ENCODE results near the gene SLC6A8. TPM values are rescaled to one million over a fixed set of nuclear protein-coding genes. Genes with fewer than 3 reads are reported as not detected.
"Not testable (repeated sequence)": the region's sequence is repeated elsewhere in the genome, so short reads cannot be mapped to it uniquely, and the experiment has no call there.

The SLC6A8 gene
- total and polyA plus RNA-seq, 2 donors (not counting 1 experiment from before 2014, with no cell fraction given) = 0.49 to 2.9 TPM

DNA sequence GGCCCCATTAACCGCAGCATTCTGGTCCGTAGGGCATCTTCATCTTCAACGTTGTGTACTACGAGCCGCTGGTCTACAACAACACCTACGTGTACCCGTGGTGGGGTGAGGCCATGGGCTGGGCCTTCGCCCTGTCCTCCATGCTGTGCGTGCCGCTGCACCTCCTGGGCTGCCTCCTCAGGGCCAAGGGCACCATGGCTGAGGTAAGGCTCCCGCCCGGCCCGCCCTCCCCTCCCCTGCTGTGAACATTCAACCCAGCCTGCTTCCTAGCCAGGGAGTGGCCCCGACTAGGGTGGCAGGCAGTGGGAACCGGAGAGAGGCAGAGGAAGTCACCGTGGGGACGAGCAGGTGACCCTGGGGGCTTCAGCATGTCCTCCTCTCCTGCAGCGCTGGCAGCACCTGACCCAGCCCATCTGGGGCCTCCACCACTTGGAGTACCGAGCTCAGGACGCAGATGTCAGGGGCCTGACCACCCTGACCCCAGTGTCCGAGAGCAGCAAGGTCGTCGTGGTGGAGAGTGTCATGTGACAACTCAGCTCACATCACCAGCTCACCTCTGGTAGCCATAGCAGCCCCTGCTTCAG is 7.1 kb downstream of the SLC6A8 start:
- H3K27ac Mint-ChIP-seq = no peak overlapping the region
- ATAC-seq (ENCODE audit: low read depth) (no peak), DNase-seq (no peak)
- Histone ChIP-seq H3K9ac (ENCODE audit: low read length) (no peak overlapping the region), H3K4me1 (ENCODE audit: control insufficient read depth in 2 of 2, insufficient read depth in 2 of 2, low read length in 2 of 2) (no peaks in the 10 kb centered on the region), H3K27me3 (replicated peaks in 1 of 4; ENCODE audit: control extremely low read depth in 1 of 4, control insufficient read depth in 3 of 4, insufficient read depth in 4 of 4, low read length in 3 of 4) (peaks cover 0 to 7% (median 0%) of the 10 kb centered on the region in 4 experiments), H3K4me3 (ENCODE audit: control extremely low read depth in 1 of 5, extremely low read depth in 1 of 5, insufficient read depth in 1 of 5, low read depth in 2 of 5, low read length in 4 of 5) (no peak overlapping the region), H3K9me3 (ENCODE audit: control extremely low read depth in 1 of 3, control insufficient read depth in 2 of 3, insufficient read depth in 1 of 3, low read length in 2 of 3) (no peaks in the 10 kb centered on the region), H3K27ac (ENCODE audit: low read length in 2 of 2) (no peak overlapping the region), H3K36me3 (replicated peaks in 1 of 2; ENCODE audit: control extremely low read depth in 1 of 2, control insufficient read depth in 1 of 2, extremely low read depth in 1 of 2, insufficient read depth in 2 of 2, low read length in 1 of 2) (no peaks in the 10 kb centered on the region), H2AFZ (ENCODE audit: insufficient read depth, low read depth, low read length, poor library complexity, severe bottlenecking) (no peak overlapping the region), H3K4me2 (replicated peaks; ENCODE audit: low read depth, low read length, poor library complexity, severe bottlenecking) (no peak overlapping the region), H4K20me1 (ENCODE audit: control insufficient read depth, insufficient read depth, low read length, poor library complexity, severe bottlenecking) (no peaks in the 10 kb centered on the region), H3K79me2 (ENCODE audit: control insufficient read depth, insufficient read depth, low read length) (no peaks in the 10 kb centered on the region)
- TF ChIP-seq, protein P1, sequence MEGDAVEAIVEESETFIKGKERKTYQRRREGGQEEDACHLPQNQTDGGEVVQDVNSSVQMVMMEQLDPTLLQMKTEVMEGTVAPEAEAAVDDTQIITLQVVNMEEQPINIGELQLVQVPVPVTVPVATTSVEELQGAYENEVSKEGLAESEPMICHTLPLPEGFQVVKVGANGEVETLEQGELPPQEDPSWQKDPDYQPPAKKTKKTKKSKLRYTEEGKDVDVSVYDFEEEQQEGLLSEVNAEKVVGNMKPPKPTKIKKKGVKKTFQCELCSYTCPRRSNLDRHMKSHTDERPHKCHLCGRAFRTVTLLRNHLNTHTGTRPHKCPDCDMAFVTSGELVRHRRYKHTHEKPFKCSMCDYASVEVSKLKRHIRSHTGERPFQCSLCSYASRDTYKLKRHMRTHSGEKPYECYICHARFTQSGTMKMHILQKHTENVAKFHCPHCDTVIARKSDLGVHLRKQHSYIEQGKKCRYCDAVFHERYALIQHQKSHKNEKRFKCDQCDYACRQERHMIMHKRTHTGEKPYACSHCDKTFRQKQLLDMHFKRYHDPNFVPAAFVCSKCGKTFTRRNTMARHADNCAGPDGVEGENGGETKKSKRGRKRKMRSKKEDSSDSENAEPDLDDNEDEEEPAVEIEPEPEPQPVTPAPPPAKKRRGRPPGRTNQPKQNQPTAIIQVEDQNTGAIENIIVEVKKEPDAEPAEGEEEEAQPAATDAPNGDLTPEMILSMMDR (IDR thresholded peaks at IDR 0.05) = no peak
- TF ChIP-seq EZH2 (IDR thresholded peaks at IDR 0.05; ENCODE audit: borderline replicate concordance, insufficient read depth, low read depth, low read length, poor library complexity, severe bottlenecking) = no peak
- CTCF ChIA-PET = no interaction called here
- no peaks in the 10 kb centered on the region for H3K4me1 Mint-ChIP-seq
- 92% methylated on average over 6 of the region's 23 CpGs for WGBS (ENCODE audit: insufficient coverage)
- no peaks in the 10 kb centered on the region for H3K9me3 Mint-ChIP-seq (ENCODE audit: insufficient read depth)
- intact Hi-C loops (cut with micrococcal nuclease) = no loop called here
- no peak overlapping the region for H3K4me3 Mint-ChIP-seq
- POLR2A ChIA-PET = no interaction called here
- no peaks in the 10 kb centered on the region for H3K27me3 Mint-ChIP-seq

DNA sequence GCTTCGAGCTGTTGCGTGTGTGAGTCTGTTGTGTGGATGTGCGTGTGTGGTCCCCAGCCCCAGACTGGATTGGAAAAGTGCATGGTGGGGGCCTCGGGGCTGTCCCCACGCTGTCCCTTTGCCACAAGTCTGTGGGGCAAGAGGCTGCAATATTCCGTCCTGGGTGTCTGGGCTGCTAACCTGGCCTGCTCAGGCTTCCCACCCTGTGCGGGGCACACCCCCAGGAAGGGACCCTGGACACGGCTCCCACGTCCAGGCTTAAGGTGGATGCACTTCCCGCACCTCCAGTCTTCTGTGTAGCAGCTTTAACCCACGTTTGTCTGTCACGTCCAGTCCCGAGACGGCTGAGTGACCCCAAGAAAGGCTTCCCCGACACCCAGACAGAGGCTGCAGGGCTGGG is 8.4 kb downstream of the SLC6A8 start:
- H3K9me3 Mint-ChIP-seq (ENCODE audit: insufficient read depth) = no peaks in the 10 kb centered on the region
- Histone ChIP-seq H3K9ac (ENCODE audit: low read length) (no peak overlapping the region), H3K4me1 (ENCODE audit: control insufficient read depth in 2 of 2, insufficient read depth in 2 of 2, low read length in 2 of 2) (no peaks in the 10 kb centered on the region), H2AFZ (ENCODE audit: insufficient read depth, low read depth, low read length, poor library complexity, severe bottlenecking) (no peak overlapping the region), H3K27me3 (replicated peaks in 1 of 4; ENCODE audit: control extremely low read depth in 1 of 4, control insufficient read depth in 3 of 4, insufficient read depth in 4 of 4, low read length in 3 of 4) (no peaks in the 10 kb centered on the region), H3K4me3 (ENCODE audit: control extremely low read depth in 1 of 5, extremely low read depth in 1 of 5, insufficient read depth in 1 of 5, low read depth in 2 of 5, low read length in 4 of 5) (no peak overlapping the region), H3K9me3 (ENCODE audit: control extremely low read depth in 1 of 3, control insufficient read depth in 2 of 3, insufficient read depth in 1 of 3, low read length in 2 of 3) (no peaks in the 10 kb centered on the region), H3K4me2 (replicated peaks; ENCODE audit: low read depth, low read length, poor library complexity, severe bottlenecking) (no peak overlapping the region), H3K36me3 (replicated peaks in 1 of 2; ENCODE audit: control extremely low read depth in 1 of 2, control insufficient read depth in 1 of 2, extremely low read depth in 1 of 2, insufficient read depth in 2 of 2, low read length in 1 of 2) (peaks cover 0 to 4% of the 10 kb centered on the region in 2 experiments), H3K27ac (ENCODE audit: low read length in 2 of 2) (no peak overlapping the region), H3K79me2 (ENCODE audit: control insufficient read depth, insufficient read depth, low read length) (no peaks in the 10 kb centered on the region), H4K20me1 (ENCODE audit: control insufficient read depth, insufficient read depth, low read length, poor library complexity, severe bottlenecking) (no peaks in the 10 kb centered on the region)
- no peaks in the 10 kb centered on the region for H3K27me3 Mint-ChIP-seq
- no peak overlapping the region for H3K27ac Mint-ChIP-seq
- DNase-seq = no peak
- POLR2A ChIA-PET = no interaction called here
- H3K4me3 Mint-ChIP-seq = no peak overlapping the region
- WGBS (ENCODE audit: insufficient coverage) = 93% methylated on average over 6 of the region's 15 CpGs
- H3K4me1 Mint-ChIP-seq = no peaks in the 10 kb centered on the region
- no peak for ATAC-seq (ENCODE audit: low read depth)
- CTCF ChIA-PET = interaction anchor here (0.6 kb wide), 1 partner anchor 224 kb away, joined by 3 read pairs; no protein-coding TSS in a partner anchor
- intact Hi-C loops (cut with micrococcal nuclease) = no loop called here
- TF ChIP-seq, protein P1 (IDR thresholded peaks at IDR 0.05) = no peak
- no peak for TF ChIP-seq EZH2 (IDR thresholded peaks at IDR 0.05; ENCODE audit: borderline replicate concordance, insufficient read depth, low read depth, low read length, poor library complexity, severe bottlenecking)

DNA sequence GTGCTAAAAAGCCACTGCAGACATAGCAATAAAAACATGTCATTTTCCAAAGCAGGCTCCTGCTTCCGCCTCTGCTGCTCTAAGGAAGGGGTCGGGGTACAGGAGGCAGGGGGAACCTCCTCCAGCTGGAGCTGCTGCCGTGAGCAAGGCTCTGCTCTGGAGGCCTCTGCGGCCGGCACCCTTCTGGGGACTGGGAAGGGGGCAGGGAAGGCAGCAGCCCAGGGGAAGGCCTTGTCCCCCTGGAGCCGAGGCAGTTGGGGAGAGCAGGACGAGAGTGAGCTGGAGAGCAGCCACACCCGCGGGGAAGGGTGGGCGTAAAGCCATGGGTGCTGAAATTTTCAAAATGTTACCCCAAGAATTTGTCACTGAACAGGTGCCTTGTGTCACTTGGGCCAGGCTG is 8.8 kb downstream of the SLC6A8 start:
- H4K20me1 ChIP-seq (ENCODE audit: control insufficient read depth, insufficient read depth, low read length, poor library complexity, severe bottlenecking); H2AFZ ChIP-seq (ENCODE audit: insufficient read depth, low read depth, low read length, poor library complexity, severe bottlenecking); intact Hi-C loops (cut with micrococcal nuclease); H3K36me3 ChIP-seq (replicated peaks in 1 of 2; ENCODE audit: control extremely low read depth in 1 of 2, control insufficient read depth in 1 of 2, extremely low read depth in 1 of 2, insufficient read depth in 2 of 2, low read length in 1 of 2); H3K4me3 ChIP-seq (ENCODE audit: control extremely low read depth in 1 of 5, extremely low read depth in 1 of 5, insufficient read depth in 1 of 5, low read depth in 2 of 5, low read length in 4 of 5); ATAC-seq (ENCODE audit: low read depth); H3K4me2 ChIP-seq (replicated peaks; ENCODE audit: low read depth, low read length, poor library complexity, severe bottlenecking); CTCF ChIA-PET; H3K27ac Mint-ChIP-seq; H3K27me3 ChIP-seq (replicated peaks in 1 of 4; ENCODE audit: control extremely low read depth in 1 of 4, control insufficient read depth in 3 of 4, insufficient read depth in 4 of 4, low read length in 3 of 4); H3K9me3 Mint-ChIP-seq (ENCODE audit: insufficient read depth); H3K9ac ChIP-seq (ENCODE audit: low read length); DNase-seq; POLR2A ChIA-PET; H3K9me3 ChIP-seq (ENCODE audit: control extremely low read depth in 1 of 3, control insufficient read depth in 2 of 3, insufficient read depth in 1 of 3, low read length in 2 of 3); H3K27ac ChIP-seq (ENCODE audit: low read length in 2 of 2); H3K4me1 Mint-ChIP-seq; H3K4me1 ChIP-seq (ENCODE audit: control insufficient read depth in 2 of 2, insufficient read depth in 2 of 2, low read length in 2 of 2); H3K79me2 ChIP-seq (ENCODE audit: control insufficient read depth, insufficient read depth, low read length); H3K4me3 Mint-ChIP-seq; H3K27me3 Mint-ChIP-seq: not testable (repeated sequence)
- WGBS (ENCODE audit: insufficient coverage) = 91% methylated on average over 7 of the region's 10 CpGs

Data from B cell (primary cell).